ENCODE measurements around the gene CYTH1. TPM values are rescaled to one million over a fixed set of nuclear protein-coding genes. Genes with fewer than 3 reads are reported as not detected.

Gene CYTH1
- polyA plus RNA-seq, 1 experiment, result 13.7 TPM

DNA sequence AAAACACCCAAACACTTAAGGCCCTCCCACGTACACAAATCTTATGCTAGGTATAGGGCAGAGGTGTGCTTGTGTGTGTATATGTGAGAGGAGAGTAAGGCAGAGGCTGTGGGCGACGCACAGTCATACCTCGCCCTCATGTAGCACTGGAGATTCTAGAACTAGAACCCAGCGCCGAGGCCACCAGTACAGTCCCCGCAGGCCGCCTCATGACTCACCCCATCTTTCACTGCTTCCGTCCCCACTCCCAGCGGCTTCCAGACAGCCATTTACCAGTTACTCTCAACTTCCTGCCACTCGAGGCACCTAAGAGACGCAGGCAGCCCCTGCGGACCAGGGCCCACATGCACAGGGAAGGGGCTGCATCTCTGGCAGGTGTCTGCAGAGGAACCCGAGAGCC lies 23.2 kb upstream of the CYTH1 start:
- DNase-seq (ENCODE audit: low read depth, low spot score), result no peak
- H3K4me3 ChIP-seq (ENCODE audit: low read depth, low read length), result no peak overlapping the region
- no peaks in the 10 kb centered on the region for H3K27me3 ChIP-seq (ENCODE audit: control insufficient read depth, insufficient read depth, low read length)
- ChIA-PET CTCF (no interaction called here), POLR2A (interaction anchor here (0.6 kb wide), 1 partner anchor 87 kb away, joined by 3 read pairs; no protein-coding TSS in a partner anchor)
- TF ChIP-seq, protein P1, sequence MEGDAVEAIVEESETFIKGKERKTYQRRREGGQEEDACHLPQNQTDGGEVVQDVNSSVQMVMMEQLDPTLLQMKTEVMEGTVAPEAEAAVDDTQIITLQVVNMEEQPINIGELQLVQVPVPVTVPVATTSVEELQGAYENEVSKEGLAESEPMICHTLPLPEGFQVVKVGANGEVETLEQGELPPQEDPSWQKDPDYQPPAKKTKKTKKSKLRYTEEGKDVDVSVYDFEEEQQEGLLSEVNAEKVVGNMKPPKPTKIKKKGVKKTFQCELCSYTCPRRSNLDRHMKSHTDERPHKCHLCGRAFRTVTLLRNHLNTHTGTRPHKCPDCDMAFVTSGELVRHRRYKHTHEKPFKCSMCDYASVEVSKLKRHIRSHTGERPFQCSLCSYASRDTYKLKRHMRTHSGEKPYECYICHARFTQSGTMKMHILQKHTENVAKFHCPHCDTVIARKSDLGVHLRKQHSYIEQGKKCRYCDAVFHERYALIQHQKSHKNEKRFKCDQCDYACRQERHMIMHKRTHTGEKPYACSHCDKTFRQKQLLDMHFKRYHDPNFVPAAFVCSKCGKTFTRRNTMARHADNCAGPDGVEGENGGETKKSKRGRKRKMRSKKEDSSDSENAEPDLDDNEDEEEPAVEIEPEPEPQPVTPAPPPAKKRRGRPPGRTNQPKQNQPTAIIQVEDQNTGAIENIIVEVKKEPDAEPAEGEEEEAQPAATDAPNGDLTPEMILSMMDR (IDR thresholded peaks at IDR 0.05; ENCODE audit: low read depth, low read length), result no peak
- no peak overlapping the region for H3K27ac ChIP-seq (ENCODE audit: low read depth, low read length)
- no peaks in the 10 kb centered on the region; the same call in 1 of the 2 replicates for H3K9me3 ChIP-seq (ENCODE audit: control insufficient read depth, insufficient read depth, low read length)

GRCh38 chr17:78804777-78805176 lies 22.7 kb upstream of the CYTH1 start:
- ChIA-PET POLR2A (interaction anchor here (0.6 to 0.7 kb wide), 2 partner anchors 86 to 433 kb away, joined by 3 to 7 read pairs; no protein-coding TSS in a partner anchor), CTCF (no interaction called here)
- no peak for DNase-seq (ENCODE audit: low read depth, low spot score)
- TF ChIP-seq, protein P1 (IDR thresholded peaks at IDR 0.05; ENCODE audit: low read depth, low read length), result no peak
- Histone ChIP-seq H3K27me3 (ENCODE audit: control insufficient read depth, insufficient read depth, low read length) (no peaks in the 10 kb centered on the region), H3K4me3 (ENCODE audit: low read depth, low read length) (no peak overlapping the region), H3K27ac (ENCODE audit: low read depth, low read length) (no peak overlapping the region), H3K9me3 (ENCODE audit: control insufficient read depth, insufficient read depth, low read length) (no peaks in the 10 kb centered on the region; the same call in 1 of the 2 replicates)

GRCh38 chr17:78803186-78803845 lies 21.2 kb upstream of the CYTH1 start:
- Histone ChIP-seq H3K4me3 (ENCODE audit: low read depth, low read length) (no peak overlapping the region), H3K9me3 (ENCODE audit: control insufficient read depth, insufficient read depth, low read length) (no peaks in the 10 kb centered on the region; the same call in 1 of the 2 replicates), H3K27me3 (ENCODE audit: control insufficient read depth, insufficient read depth, low read length) (no peaks in the 10 kb centered on the region), H3K27ac (ENCODE audit: low read depth, low read length) (no peak overlapping the region)
- ChIA-PET POLR2A (interaction anchor here (0.6 kb wide), 1 partner anchor 8 kb away, joined by 5 read pairs; no protein-coding TSS in a partner anchor), CTCF (no interaction called here)
- DNase-seq (ENCODE audit: low read depth, low spot score), result no peak
- TF ChIP-seq, protein P1 (IDR thresholded peaks at IDR 0.05; ENCODE audit: low read depth, low read length), result no peak

- no peaks in the 10 kb centered on the region; the same call in 1 of the 2 replicates for H3K9me3 ChIP-seq (ENCODE audit: control insufficient read depth, insufficient read depth, low read length)
- TF ChIP-seq, protein P1 (IDR thresholded peaks at IDR 0.05; ENCODE audit: low read depth, low read length), result no peak
- H3K27ac ChIP-seq (ENCODE audit: low read depth, low read length), result no peak overlapping the region
- POLR2A ChIA-PET, result no interaction called here
- H3K4me3 ChIP-seq (ENCODE audit: low read depth, low read length), result no peak overlapping the region
- CTCF ChIA-PET, result no interaction called here
- no peak for DNase-seq (ENCODE audit: low read depth, low spot score)
- no peaks in the 10 kb centered on the region for H3K27me3 ChIP-seq (ENCODE audit: control insufficient read depth, insufficient read depth, low read length)
Measured at GRCh38 chr17:78802459-78802858, 20.4 kb upstream of the CYTH1 start.

DNA sequence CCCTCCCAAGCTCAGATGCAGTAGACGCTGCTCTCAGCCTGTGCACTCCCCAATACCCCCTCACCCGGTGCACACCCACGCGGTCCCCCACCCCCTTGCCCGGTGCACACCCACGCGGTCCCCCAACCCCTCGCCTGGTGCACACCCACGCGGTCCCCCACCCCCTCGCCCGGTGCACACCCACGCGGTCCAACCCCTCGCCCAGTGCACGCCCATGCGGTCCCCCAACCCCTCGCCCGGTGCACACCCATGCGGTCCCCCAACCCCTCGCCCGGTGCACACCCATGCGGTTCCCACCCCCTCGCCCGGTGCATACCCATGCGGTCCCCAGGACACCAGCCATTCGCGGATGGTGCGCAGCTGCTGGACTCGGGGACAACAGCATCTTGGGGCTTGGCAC lies 19.9 kb upstream of the CYTH1 start:
- Histone ChIP-seq H3K9me3 (ENCODE audit: control insufficient read depth, insufficient read depth, low read length) (no peaks in the 10 kb centered on the region; the same call in 1 of the 2 replicates), H3K27ac (ENCODE audit: low read depth, low read length) (no peak overlapping the region), H3K4me3 (ENCODE audit: low read depth, low read length) (no peak overlapping the region), H3K27me3 (ENCODE audit: control insufficient read depth, insufficient read depth, low read length) (no peaks in the 10 kb centered on the region)
- ChIA-PET POLR2A (interaction anchor here (1.1 kb wide), 1 partner anchor 20 kb away, joined by 3 read pairs; no protein-coding TSS in a partner anchor), CTCF (no interaction called here)
- TF ChIP-seq, protein P1 (IDR thresholded peaks at IDR 0.05; ENCODE audit: low read depth, low read length), result no peak
- DNase-seq (ENCODE audit: low read depth, low spot score), result no peak
